ENCODE data around the gene MIA.
"Not testable (repeated sequence)": the region's sequence is repeated elsewhere in the genome, so short reads cannot be mapped to it uniquely, and the experiment has no call there.

The MIA gene

GRCh38 chr19:40768869-40769268, 6.5 kb upstream of the MIA start:
- Histone ChIP-seq H3K4me3 (ENCODE audit: low read length) (no peak overlapping the region), H3K9ac (ENCODE audit: low read length) (no peak overlapping the region), H3K36me3 (ENCODE audit: control insufficient read depth, insufficient read depth, low read length, severe bottlenecking) (peaks cover 25% of the 10 kb centered on the region), H3K4me1 (ENCODE audit: control insufficient read depth, insufficient read depth, low read length) (no peaks in the 10 kb centered on the region), H3K27me3 (replicated peaks; ENCODE audit: control insufficient read depth, insufficient read depth, low read length) (no peaks in the 10 kb centered on the region), H3K9me3 (ENCODE audit: control insufficient read depth, low read length) (no peaks in the 10 kb centered on the region)
- no peak for DNase-seq (ENCODE audit: low read depth)

DNA sequence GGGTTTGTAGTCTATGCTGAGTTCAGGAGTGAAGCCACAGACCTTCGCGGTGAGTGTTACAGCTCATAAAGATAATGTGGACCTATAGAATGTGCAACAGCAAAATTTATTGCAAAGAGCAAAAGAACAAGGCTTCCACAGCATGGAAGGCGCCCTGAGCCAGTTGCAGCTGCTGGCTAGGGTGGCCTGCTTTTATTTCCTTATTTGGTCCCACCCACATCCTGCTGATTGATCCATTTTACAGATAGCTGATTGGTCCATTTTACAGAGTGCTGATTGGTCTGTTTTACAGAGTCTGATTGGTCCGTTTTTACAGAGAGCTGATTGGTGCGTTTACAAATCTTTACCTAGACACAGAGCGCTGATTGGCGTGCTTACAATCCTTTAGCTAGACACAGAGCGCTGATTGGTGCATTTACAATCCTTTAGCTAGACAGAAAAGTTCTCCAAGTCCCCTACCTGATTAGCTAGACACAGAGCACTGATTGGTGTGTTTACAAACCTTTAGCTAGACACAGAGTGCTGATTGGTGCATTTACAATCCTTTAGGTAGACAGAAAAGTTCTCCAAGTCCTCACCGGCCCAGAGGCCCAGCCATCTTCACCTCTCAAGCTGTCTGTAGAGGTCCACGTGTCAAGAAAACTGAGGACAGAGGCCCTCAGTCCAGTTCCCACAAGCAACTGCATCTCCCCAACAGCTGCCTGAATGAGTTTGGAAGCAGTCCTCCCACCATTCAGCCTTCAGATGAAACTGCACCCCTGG, 4.0 kb upstream of the MIA start:
- H3K9me3 ChIP-seq (ENCODE audit: control insufficient read depth, low read length); H3K4me3 ChIP-seq (ENCODE audit: low read length); H3K36me3 ChIP-seq (ENCODE audit: control insufficient read depth, insufficient read depth, low read length, severe bottlenecking); H3K27me3 ChIP-seq (replicated peaks; ENCODE audit: control insufficient read depth, insufficient read depth, low read length); DNase-seq (ENCODE audit: low read depth); H3K9ac ChIP-seq (ENCODE audit: low read length); H3K4me1 ChIP-seq (ENCODE audit: control insufficient read depth, insufficient read depth, low read length): not testable (repeated sequence)

GRCh38 chr19:40775632-40776022, 306 bp downstream of the MIA start:
- Histone ChIP-seq H3K9ac (ENCODE audit: low read length) (no peak overlapping the region), H3K36me3 (ENCODE audit: control insufficient read depth, insufficient read depth, low read length, severe bottlenecking) (no peaks in the 10 kb centered on the region), H3K4me1 (ENCODE audit: control insufficient read depth, insufficient read depth, low read length) (peaks cover 11% of the 10 kb centered on the region), H3K4me3 (ENCODE audit: low read length) (no peak overlapping the region), H3K9me3 (ENCODE audit: control insufficient read depth, low read length) (no peaks in the 10 kb centered on the region), H3K27me3 (replicated peaks; ENCODE audit: control insufficient read depth, insufficient read depth, low read length) (no peaks in the 10 kb centered on the region)
- no peak for DNase-seq (ENCODE audit: low read depth)

- no peaks in the 10 kb centered on the region for H3K9me3 ChIP-seq (ENCODE audit: control insufficient read depth, low read length)
- H3K36me3 ChIP-seq (ENCODE audit: control insufficient read depth, insufficient read depth, low read length, severe bottlenecking): no peaks in the 10 kb centered on the region
- H3K4me1 ChIP-seq (ENCODE audit: control insufficient read depth, insufficient read depth, low read length): peaks cover 11% of the 10 kb centered on the region
- H3K4me3 ChIP-seq (ENCODE audit: low read length): no peak overlapping the region
- no peak for DNase-seq (ENCODE audit: low read depth)
- no peaks in the 10 kb centered on the region for H3K27me3 ChIP-seq (replicated peaks; ENCODE audit: control insufficient read depth, insufficient read depth, low read length)
- no peak overlapping the region for H3K9ac ChIP-seq (ENCODE audit: low read length)
Observed at GRCh38 chr19:40776364-40776763, 1.0 kb downstream of the MIA start.

GRCh38 chr19:40776932-40777644, 1.8 kb downstream of the MIA start:
- Histone ChIP-seq H3K9ac (ENCODE audit: low read length) (peak overlapping the region; percentile 89), H3K27me3 (replicated peaks; ENCODE audit: control insufficient read depth, insufficient read depth, low read length) (no peaks in the 10 kb centered on the region), H3K4me1 (ENCODE audit: control insufficient read depth, insufficient read depth, low read length) (peaks cover 11% of the 10 kb centered on the region), H3K9me3 (ENCODE audit: control insufficient read depth, low read length) (no peaks in the 10 kb centered on the region), H3K4me3 (ENCODE audit: low read length) (peak overlapping the region; percentile 85), H3K36me3 (ENCODE audit: control insufficient read depth, insufficient read depth, low read length, severe bottlenecking) (no peaks in the 10 kb centered on the region)
- DNase-seq (ENCODE audit: low read depth): peak; percentile 96

DNA sequence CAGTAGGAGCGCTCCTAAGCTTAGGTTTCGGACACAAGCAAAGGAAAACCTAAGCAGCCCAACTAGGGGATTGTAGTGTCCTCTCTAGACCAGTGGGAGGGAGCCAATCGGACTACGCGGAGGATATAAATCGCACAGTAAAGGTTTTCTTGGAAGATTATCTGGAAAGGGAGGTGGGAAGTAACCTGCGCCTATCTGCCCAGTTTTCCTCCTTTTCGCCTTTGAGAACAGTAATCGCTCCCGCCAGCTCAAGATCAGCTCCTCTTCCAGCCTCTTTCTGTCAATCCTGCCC, 2.3 kb downstream of the MIA start:
- H3K9ac ChIP-seq (ENCODE audit: low read length): peak overlapping the region; percentile 89
- no peaks in the 10 kb centered on the region for H3K27me3 ChIP-seq (replicated peaks; ENCODE audit: control insufficient read depth, insufficient read depth, low read length)
- H3K4me1 ChIP-seq (ENCODE audit: control insufficient read depth, insufficient read depth, low read length): peaks cover 11% of the 10 kb centered on the region
- DNase-seq (ENCODE audit: low read depth): no peak
- no peaks in the 10 kb centered on the region for H3K9me3 ChIP-seq (ENCODE audit: control insufficient read depth, low read length)
- H3K36me3 ChIP-seq (ENCODE audit: control insufficient read depth, insufficient read depth, low read length, severe bottlenecking): no peaks in the 10 kb centered on the region
- peak overlapping the region; percentile 85 for H3K4me3 ChIP-seq (ENCODE audit: low read length)

DNA sequence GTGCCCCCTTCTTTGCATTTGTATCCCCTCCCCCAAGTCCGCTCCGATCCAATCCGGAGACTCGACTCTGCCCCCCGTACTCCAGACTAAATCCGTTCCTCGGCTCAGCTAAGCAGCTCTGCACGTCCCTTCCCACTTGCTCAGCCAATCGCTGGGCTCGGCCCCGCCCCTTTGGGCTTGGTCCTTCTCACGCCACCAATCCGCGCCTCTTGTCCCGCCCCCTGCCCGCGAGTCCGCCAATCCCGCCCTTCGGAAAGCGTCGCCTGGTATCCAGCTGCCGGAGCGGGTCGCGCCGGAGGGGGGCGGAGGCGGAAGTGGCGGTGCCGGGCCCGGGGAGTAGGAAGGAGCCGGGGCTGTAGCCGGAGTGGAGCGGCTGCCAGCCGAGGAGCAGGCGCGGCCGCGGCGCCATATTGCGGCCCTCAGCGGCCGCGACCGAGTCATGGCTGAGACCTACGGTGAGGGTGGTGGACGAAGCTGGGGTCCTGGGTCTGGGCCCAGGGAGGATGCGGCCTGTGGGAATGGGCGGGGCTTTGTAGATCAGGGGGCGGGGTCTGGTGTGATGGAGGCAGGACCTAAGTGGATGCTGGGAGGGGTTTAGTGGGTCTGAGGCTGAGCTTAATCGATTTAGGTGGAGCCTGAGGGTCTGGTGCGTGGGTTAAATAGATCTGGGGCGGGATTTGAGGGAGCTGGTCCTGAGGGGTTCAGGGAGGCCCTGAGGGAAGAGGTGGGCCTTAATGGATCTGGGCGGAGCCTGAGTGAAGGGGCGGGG, 2.8 kb downstream of the MIA start, which contains the start of gene RAB4B:
RAB4B (plus strand) TSS at position 311 of the 769 bp plus-strand sequence; CDS start at position 440, 129 bp downstream.
- Histone ChIP-seq H3K4me1 (ENCODE audit: control insufficient read depth, insufficient read depth, low read length) (peaks cover 11% of the 10 kb centered on the region), H3K9ac (ENCODE audit: low read length) (peak within 1 kb of the TSS; percentile 89), H3K27me3 (replicated peaks; ENCODE audit: control insufficient read depth, insufficient read depth, low read length) (no peaks in the 10 kb centered on the region), H3K4me3 (ENCODE audit: low read length) (peak within 1 kb of the TSS; percentile 85), H3K9me3 (ENCODE audit: control insufficient read depth, low read length) (no peaks in the 10 kb centered on the region), H3K36me3 (ENCODE audit: control insufficient read depth, insufficient read depth, low read length, severe bottlenecking) (no peaks in the 10 kb centered on the region)
- DNase-seq (ENCODE audit: low read depth): peak; percentile 100

DNA sequence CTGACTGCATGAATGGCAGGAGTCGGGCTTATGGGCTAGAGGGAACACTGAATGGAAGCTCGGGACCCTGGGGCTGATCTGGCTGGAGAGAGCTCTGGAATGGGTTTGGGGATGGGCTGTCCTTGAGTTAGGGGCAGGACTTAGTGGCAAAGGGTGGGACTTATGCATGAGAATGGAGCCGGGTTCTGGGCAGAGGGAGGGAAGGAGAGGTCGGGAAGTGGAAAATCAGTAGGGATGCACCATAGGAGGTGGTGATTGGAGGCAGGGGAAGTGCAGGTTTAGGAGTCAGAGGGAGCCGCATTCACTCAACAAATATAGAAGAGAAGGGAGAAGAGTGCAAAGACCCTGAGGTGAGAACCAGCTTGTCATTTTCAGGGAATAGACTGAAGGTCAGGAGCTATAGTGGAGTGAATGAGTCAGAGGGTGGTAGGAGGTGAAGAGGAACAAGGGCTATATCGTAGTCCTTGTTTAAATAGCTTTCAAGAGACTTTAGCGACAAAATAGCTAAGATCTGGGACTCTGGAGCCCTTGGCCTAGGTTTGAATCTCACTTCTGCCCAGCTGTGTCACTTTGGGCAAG, 3.5 kb downstream of the MIA start:
- Histone ChIP-seq H3K4me1 (ENCODE audit: control insufficient read depth, insufficient read depth, low read length) (peaks cover 11% of the 10 kb centered on the region), H3K27me3 (replicated peaks; ENCODE audit: control insufficient read depth, insufficient read depth, low read length) (no peaks in the 10 kb centered on the region), H3K9me3 (ENCODE audit: control insufficient read depth, low read length) (no peaks in the 10 kb centered on the region), H3K36me3 (ENCODE audit: control insufficient read depth, insufficient read depth, low read length, severe bottlenecking) (no peaks in the 10 kb centered on the region), H3K9ac (ENCODE audit: low read length) (peak overlapping the region; percentile 89), H3K4me3 (ENCODE audit: low read length) (peak overlapping the region; percentile 85)
- peak; percentile 51 for DNase-seq (ENCODE audit: low read depth)

GRCh38 chr19:40780582-40780981, 5.3 kb downstream of the MIA start:
- Histone ChIP-seq H3K9me3 (ENCODE audit: control insufficient read depth, low read length) (no peaks in the 10 kb centered on the region), H3K36me3 (ENCODE audit: control insufficient read depth, insufficient read depth, low read length, severe bottlenecking) (peaks cover 13% of the 10 kb centered on the region), H3K27me3 (replicated peaks; ENCODE audit: control insufficient read depth, insufficient read depth, low read length) (no peaks in the 10 kb centered on the region), H3K9ac (ENCODE audit: low read length) (no peak overlapping the region), H3K4me1 (ENCODE audit: control insufficient read depth, insufficient read depth, low read length) (peaks cover 11% of the 10 kb centered on the region), H3K4me3 (ENCODE audit: low read length) (no peak overlapping the region)
- no peak for DNase-seq (ENCODE audit: low read depth)

- Histone ChIP-seq H3K4me1 (ENCODE audit: control insufficient read depth, insufficient read depth, low read length) (peaks cover 11% of the 10 kb centered on the region), H3K36me3 (ENCODE audit: control insufficient read depth, insufficient read depth, low read length, severe bottlenecking) (peaks cover 13% of the 10 kb centered on the region), H3K9ac (ENCODE audit: low read length) (no peak overlapping the region), H3K9me3 (ENCODE audit: control insufficient read depth, low read length) (no peaks in the 10 kb centered on the region), H3K4me3 (ENCODE audit: low read length) (no peak overlapping the region), H3K27me3 (replicated peaks; ENCODE audit: control insufficient read depth, insufficient read depth, low read length) (no peaks in the 10 kb centered on the region)
- no peak for DNase-seq (ENCODE audit: low read depth)
Observed at GRCh38 chr19:40781140-40781539, 5.8 kb downstream of the MIA start.

GRCh38 chr19:40783711-40784110, 8.4 kb downstream of the MIA start:
- no peak for DNase-seq (ENCODE audit: low read depth)
- H3K9me3 ChIP-seq (ENCODE audit: control insufficient read depth, low read length): no peaks in the 10 kb centered on the region
- H3K27me3 ChIP-seq (replicated peaks; ENCODE audit: control insufficient read depth, insufficient read depth, low read length): no peaks in the 10 kb centered on the region
- H3K4me3 ChIP-seq (ENCODE audit: low read length): no peak overlapping the region
- H3K36me3 ChIP-seq (ENCODE audit: control insufficient read depth, insufficient read depth, low read length, severe bottlenecking): peaks cover 13% of the 10 kb centered on the region
- H3K9ac ChIP-seq (ENCODE audit: low read length): no peak overlapping the region
- peaks cover 6% of the 10 kb centered on the region for H3K4me1 ChIP-seq (ENCODE audit: control insufficient read depth, insufficient read depth, low read length)
